HG03565 (cell line): ENCODE results near the gene SMIM44.
"Not testable (repeated sequence)": the region's sequence is repeated elsewhere in the genome, so short reads cannot be mapped to it uniquely, and the experiment has no call there.

Source experiments
- ATAC-seq: cut with Tn5 transposase; IDR thresholded peaks from one replicate; pipeline ENCODE4 v1.9.1; 2021; ENCODE audit warnings: mild to moderate bottlenecking, moderate library complexity; ENCODE audit not compliant: unreplicated experiment

SMIM44 gene

GRCh38 chr19:3483226-3483628, at the start of gene SMIM44:
Gene SMIM44 (minus strand): TSS chr19:3483441. CDS start chr19:3483403, 38 bp downstream.
- ATAC-seq = no peak

GRCh38 chr19:3533033-3533432, 49.8 kb upstream of the SMIM44 start:
- no peak for ATAC-seq

GRCh38 chr19:3532154-3532786, 49.0 kb upstream of the SMIM44 start:
- no peak for ATAC-seq

- ATAC-seq = no peak
Observed at GRCh38 chr19:3531716-3532115, 48.5 kb upstream of the SMIM44 start.

GRCh38 chr19:3530389-3530788, 47.1 kb upstream of the SMIM44 start:
- ATAC-seq = no peak

- not testable (repeated sequence) for ATAC-seq
Observed at GRCh38 chr19:3529299-3529698, 46.1 kb upstream of the SMIM44 start.

GRCh38 chr19:3528539-3529211, 45.4 kb upstream of the SMIM44 start:
- no peak for ATAC-seq

- ATAC-seq = no peak
Observed at GRCh38 chr19:3528080-3528479, 44.8 kb upstream of the SMIM44 start.

GRCh38 chr19:3527238-3527910, 44.1 kb upstream of the SMIM44 start:
- ATAC-seq = no peak

GRCh38 chr19:3526507-3527237, 43.4 kb upstream of the SMIM44 start:
- no peak for ATAC-seq

GRCh38 chr19:3524904-3525451, 41.7 kb upstream of the SMIM44 start:
- ATAC-seq = no peak

GRCh38 chr19:3524078-3524842, 41.0 kb upstream of the SMIM44 start:
- no peak for ATAC-seq

- ATAC-seq = no peak
Observed at GRCh38 chr19:3523361-3524077, 40.3 kb upstream of the SMIM44 start.

- no peak for ATAC-seq
Observed at GRCh38 chr19:3522421-3523360, 39.5 kb upstream of the SMIM44 start.

GRCh38 chr19:3521104-3521445, 37.8 kb upstream of the SMIM44 start:
- no peak for ATAC-seq

GRCh38 chr19:3520166-3521103, 37.2 kb upstream of the SMIM44 start:
- ATAC-seq = no peak

- ATAC-seq = no peak
Observed at GRCh38 chr19:3519126-3519525, 35.9 kb upstream of the SMIM44 start.

GRCh38 chr19:3518659-3519058, 35.4 kb upstream of the SMIM44 start:
- ATAC-seq = no peak
